OCI-LY7 (cell line): ENCODE results near the gene ID2. TPM values are rescaled to one million over a fixed set of nuclear protein-coding genes. Genes with fewer than 3 reads are reported as not detected.

Source experiments
- BruUV-seq: library from RNA; stranded (reverse); fragments of 400-500 nt; replicated peaks from 2 replicates; lab custom pipeline; 2021; lab: Mats Ljungman, UMichigan
- CTCF ChIA-PET: fragments of 300-600 bp; sonication (Branson Sonifier 250); formaldehyde crosslinking; loops from one replicate; lab custom pipeline; 2022; ENCODE audit warnings: antibody characterized with exemption; ENCODE audit not compliant: unreplicated experiment; lab: Charles Lee
- POLR2A ChIA-PET: fragments of 300-600 bp; sonication (Branson Sonifier 250); formaldehyde crosslinking; loops from one replicate; lab custom pipeline; 2022; ENCODE audit warnings: antibody characterized with exemption; lab: Charles Lee
- DNase-seq: peaks from one replicate; pipeline ENCODE4 v3.0.0-alpha.2; 2015; ENCODE audit warnings: low spot score
- H2AFZ ChIP-seq: fragments of 200-600 bp; sonication (generic), shearing (Covaris generic); 2 replicates; pipeline ENCODE4 v1.6.1; 2014; ENCODE audit warnings: mild to moderate bottlenecking, antibody characterized with exemption, low read length, moderate library complexity
- H3K27ac ChIP-seq: fragments of 200-600 bp; sonication (generic); 2 replicates; pipeline ENCODE4 v1.5.1; 2014; ENCODE audit warnings: mixed run types, low read depth, mild to moderate bottlenecking, moderate library complexity, low read length, inconsistent platforms; ENCODE audit not compliant: poor library complexity, severe bottlenecking
- H3K36me3 ChIP-seq: fragments of 200-600 bp; sonication (generic); 2 replicates; pipeline ENCODE4 v1.6.1; 2014; ENCODE audit warnings: mild to moderate bottlenecking, antibody characterized with exemption, low read length, moderate library complexity, mixed read lengths; ENCODE audit not compliant: insufficient read depth
- H3K4me1 ChIP-seq: fragments of 200-600 bp; sonication (generic); 2 replicates; pipeline ENCODE4 v1.5.1; 2014; ENCODE audit warnings: mild to moderate bottlenecking, low read length; ENCODE audit not compliant: insufficient read depth, poor library complexity, severe bottlenecking
- H3K4me2 ChIP-seq: fragments of 200-600 bp; sonication (generic); 2 replicates; pipeline ENCODE4 v1.6.1; 2014; ENCODE audit warnings: mild to moderate bottlenecking, low read length
- H3K4me3 ChIP-seq: fragments of 200-600 bp; sonication (generic); 2 replicates; pipeline ENCODE4 v1.5.1; 2014; ENCODE audit warnings: mild to moderate bottlenecking, low read depth, low read length; ENCODE audit not compliant: poor library complexity, severe bottlenecking
- H3K79me2 ChIP-seq: fragments of 200-600 bp; sonication (generic); 2 replicates; pipeline ENCODE4 v1.6.1; 2016; ENCODE audit warnings: low read depth, mild to moderate bottlenecking, low read length, moderate library complexity, mixed read lengths; ENCODE audit not compliant: insufficient read depth
- H3K9me2 ChIP-seq: fragments of 200-600 bp; sonication (generic); 2 replicates; pipeline ENCODE4 v1.6.1; 2016; ENCODE audit warnings: mild to moderate bottlenecking, low read length, mixed read lengths; ENCODE audit not compliant: insufficient read depth
- H3K9me3 ChIP-seq: fragments of 200-600 bp; sonication (generic); 2 replicates; pipeline ENCODE4 v1.6.1; 2014; ENCODE audit warnings: mild to moderate bottlenecking, mixed run types, low read length, mixed read lengths
- H4K20me1 ChIP-seq: fragments of 200-600 bp; sonication (generic); 2 replicates; pipeline ENCODE4 v1.6.1; 2014; ENCODE audit warnings: mild to moderate bottlenecking, antibody characterized with exemption, low read length, moderate library complexity, mixed read lengths; ENCODE audit not compliant: insufficient read depth
- EZH2phosphoT487 ChIP-seq: fragments of 200-600 bp; sonication (generic); IDR thresholded peaks from 2 replicates; pipeline ENCODE4 v1.6.1; 2018; ENCODE audit warnings: low read depth, borderline replicate concordance, mild to moderate bottlenecking, mixed run types, antibody characterized with exemption, low read length, moderate library complexity, mixed read lengths
- intact Hi-C: fragments of 100-400 bp; cut with micrococcal nuclease; formaldehyde crosslinking; loops from one replicate; pipeline ENCODE4 v1.10.0; 2022; ENCODE audit not compliant: unreplicated experiment
- total RNA-seq, 2 experiments: library from RNA; depleted of rRNA in 1 of 2; stranded (reverse); fragments of >200 nt in 1 of 2; shearing (Covaris generic) in 1 of 2; gene quantifications; 2 replicates each; pipeline ENCODE4 v1.2.3, GENCODE V29; 2014 to 2022
- TF ChIP-seq, protein P1 (sequence below): fragments of 200-600 bp; sonication (generic); conservative IDR thresholded peaks from 2 replicates; pipeline ENCODE4 v1.5.1; 2014; ENCODE audit warnings: mild to moderate bottlenecking, antibody characterized with exemption, low read length, moderate library complexity, mixed read lengths

ID2 gene
- total RNA-seq, 2 experiments from 2014 or later: 79.3 to 498 TPM

- no peaks in the 10 kb centered on the region for H3K9me2 ChIP-seq
- peaks cover under 1% of the 10 kb centered on the region for H4K20me1 ChIP-seq
- no peak overlapping the region for H3K4me3 ChIP-seq
- intact Hi-C loops: no loop called here
- H3K9me3 ChIP-seq: peaks cover 23% of the 10 kb centered on the region
- peaks cover 2% of the 10 kb centered on the region for H3K79me2 ChIP-seq
- peaks cover under 1% of the 10 kb centered on the region for H3K36me3 ChIP-seq
- no peak for DNase-seq
- TF ChIP-seq EZH2phosphoT487: no peak
- TF ChIP-seq, protein P1, sequence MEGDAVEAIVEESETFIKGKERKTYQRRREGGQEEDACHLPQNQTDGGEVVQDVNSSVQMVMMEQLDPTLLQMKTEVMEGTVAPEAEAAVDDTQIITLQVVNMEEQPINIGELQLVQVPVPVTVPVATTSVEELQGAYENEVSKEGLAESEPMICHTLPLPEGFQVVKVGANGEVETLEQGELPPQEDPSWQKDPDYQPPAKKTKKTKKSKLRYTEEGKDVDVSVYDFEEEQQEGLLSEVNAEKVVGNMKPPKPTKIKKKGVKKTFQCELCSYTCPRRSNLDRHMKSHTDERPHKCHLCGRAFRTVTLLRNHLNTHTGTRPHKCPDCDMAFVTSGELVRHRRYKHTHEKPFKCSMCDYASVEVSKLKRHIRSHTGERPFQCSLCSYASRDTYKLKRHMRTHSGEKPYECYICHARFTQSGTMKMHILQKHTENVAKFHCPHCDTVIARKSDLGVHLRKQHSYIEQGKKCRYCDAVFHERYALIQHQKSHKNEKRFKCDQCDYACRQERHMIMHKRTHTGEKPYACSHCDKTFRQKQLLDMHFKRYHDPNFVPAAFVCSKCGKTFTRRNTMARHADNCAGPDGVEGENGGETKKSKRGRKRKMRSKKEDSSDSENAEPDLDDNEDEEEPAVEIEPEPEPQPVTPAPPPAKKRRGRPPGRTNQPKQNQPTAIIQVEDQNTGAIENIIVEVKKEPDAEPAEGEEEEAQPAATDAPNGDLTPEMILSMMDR: no peak
- H3K27ac ChIP-seq: no peak overlapping the region
- peaks cover 33% of the 10 kb centered on the region for H3K4me1 ChIP-seq
- H2AFZ ChIP-seq: no peak overlapping the region
- ChIA-PET CTCF (interaction anchor here (0.7 kb wide), 1 partner anchor 86 kb away, joined by 3 read pairs; no protein-coding TSS in a partner anchor), POLR2A (interaction anchor here (0.8 kb wide), 1 partner anchor 92 kb away, joined by 3 read pairs; no protein-coding TSS in a partner anchor)
- BruUV-seq: no TSS peak
- H3K4me2 ChIP-seq: no peak overlapping the region
Measured at GRCh38 chr2:8676921-8677645, 4.8 kb upstream of the ID2 start.

- TF ChIP-seq, protein P1: no peak
- TF ChIP-seq EZH2phosphoT487: no peak
- peak overlapping the region; percentile 63 for H3K4me3 ChIP-seq
- H3K27ac ChIP-seq: no peak overlapping the region
- peak overlapping the region; percentile 94 for H3K4me2 ChIP-seq
- H3K4me1 ChIP-seq: peaks cover 33% of the 10 kb centered on the region
- peaks cover 9% of the 10 kb centered on the region for H4K20me1 ChIP-seq
- H3K79me2 ChIP-seq: peaks cover 11% of the 10 kb centered on the region
- peak; percentile 41 for DNase-seq
- CTCF ChIA-PET: interaction anchor here (0.7 to 1.4 kb wide), 2 partner anchors 87 to 155 kb away, joined by 3 to 5 read pairs; no protein-coding TSS in a partner anchor
- intact Hi-C loops: no loop called here
- peaks cover 23% of the 10 kb centered on the region for H3K9me3 ChIP-seq
- 0 out of 2 replicates have a peak overlapping the region, but pooled peaks have one; percentile 39 for H2AFZ ChIP-seq
- no peaks in the 10 kb centered on the region for H3K9me2 ChIP-seq
- BruUV-seq: no TSS peak
- POLR2A ChIA-PET: interaction anchor here (0.6 to 5.2 kb wide), 5 partner anchors 9 to 1104 kb away, joined by 3 to 46 read pairs (median 4); no protein-coding TSS in a partner anchor
- H3K36me3 ChIP-seq: peaks cover 9% of the 10 kb centered on the region
Measured at GRCh38 chr2:8677646-8678592, 3.9 kb upstream of the ID2 start.
